HG03064 (cell line): Measurements from ENCODE around the gene RGS10.

ENCODE experiments used
- ATAC-seq: cut with Tn5 transposase; IDR thresholded peaks from one replicate; pipeline ENCODE4 v1.9.1; 2021; ENCODE audit warnings: low read depth; ENCODE audit not compliant: unreplicated experiment

The RGS10 gene

GRCh38 chr10:119520283-119520682 lies 22.2 kb downstream of the RGS10 start:
- ATAC-seq = no peak

GRCh38 chr10:119518936-119519335 lies 23.6 kb downstream of the RGS10 start:
- ATAC-seq = no peak

DNA sequence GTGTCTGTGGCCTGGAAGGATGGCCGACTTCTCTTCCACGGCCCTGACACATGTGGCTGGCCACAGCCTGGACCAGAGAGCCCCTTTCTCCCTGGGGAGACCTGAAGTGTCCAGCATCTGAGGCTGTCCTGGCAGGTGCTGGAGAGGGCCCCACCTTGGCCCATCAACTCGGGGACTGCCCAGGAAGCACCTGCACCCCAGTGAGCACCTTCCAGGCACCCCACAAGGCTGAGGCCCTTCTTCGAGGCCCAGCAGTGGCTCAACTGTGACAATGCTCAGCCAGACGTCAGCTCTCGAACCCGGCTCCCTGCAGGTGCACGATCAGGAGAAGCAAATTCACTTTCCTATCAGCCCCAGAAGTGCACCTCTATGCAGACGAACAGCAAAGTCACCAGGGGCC lies 24.3 kb downstream of the RGS10 start:
- peak; percentile 18 for ATAC-seq

DNA sequence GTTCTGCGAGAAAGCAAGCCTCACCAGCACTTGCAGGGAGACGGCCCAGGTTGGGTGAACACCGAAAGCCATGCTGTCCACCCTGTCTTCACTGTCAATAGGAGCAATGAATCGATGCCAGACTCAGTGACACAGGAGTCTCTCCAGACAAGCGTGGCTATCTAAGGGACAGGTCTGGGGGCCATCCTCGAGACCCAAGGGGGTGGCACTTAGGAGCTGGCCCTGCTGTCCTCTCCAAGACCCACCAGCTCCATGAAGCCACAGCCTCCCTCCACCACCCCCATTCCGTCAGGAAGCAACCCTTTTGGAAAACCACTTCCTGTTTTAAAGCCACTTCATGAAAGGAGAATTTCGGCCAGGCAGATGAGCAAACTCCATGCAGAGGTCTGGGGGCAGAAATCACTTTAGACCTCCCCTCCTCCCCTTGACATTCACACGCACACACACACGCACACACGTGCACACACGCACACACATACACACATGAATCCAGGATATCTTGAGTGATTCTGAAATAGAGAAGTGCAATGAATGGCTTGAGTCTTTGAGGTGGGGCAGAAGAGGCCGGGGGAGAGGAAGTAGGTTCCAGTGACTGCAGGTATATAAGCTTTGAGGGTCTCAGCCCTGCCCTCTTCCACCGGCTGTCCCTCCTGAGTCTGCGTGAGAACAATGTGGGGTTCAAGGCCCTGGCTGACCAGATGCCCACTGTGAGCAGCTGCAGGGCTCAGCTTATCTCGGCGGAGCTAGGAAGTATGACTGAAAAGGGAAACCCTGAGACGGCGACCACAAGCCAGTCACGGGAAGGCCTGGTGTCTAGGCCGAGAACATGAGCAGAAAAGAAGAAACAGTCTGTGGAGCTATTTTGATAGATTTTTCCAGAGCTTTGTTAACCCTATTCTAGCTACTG lies 25.0 kb downstream of the RGS10 start:
- ATAC-seq = peak; percentile 55

DNA sequence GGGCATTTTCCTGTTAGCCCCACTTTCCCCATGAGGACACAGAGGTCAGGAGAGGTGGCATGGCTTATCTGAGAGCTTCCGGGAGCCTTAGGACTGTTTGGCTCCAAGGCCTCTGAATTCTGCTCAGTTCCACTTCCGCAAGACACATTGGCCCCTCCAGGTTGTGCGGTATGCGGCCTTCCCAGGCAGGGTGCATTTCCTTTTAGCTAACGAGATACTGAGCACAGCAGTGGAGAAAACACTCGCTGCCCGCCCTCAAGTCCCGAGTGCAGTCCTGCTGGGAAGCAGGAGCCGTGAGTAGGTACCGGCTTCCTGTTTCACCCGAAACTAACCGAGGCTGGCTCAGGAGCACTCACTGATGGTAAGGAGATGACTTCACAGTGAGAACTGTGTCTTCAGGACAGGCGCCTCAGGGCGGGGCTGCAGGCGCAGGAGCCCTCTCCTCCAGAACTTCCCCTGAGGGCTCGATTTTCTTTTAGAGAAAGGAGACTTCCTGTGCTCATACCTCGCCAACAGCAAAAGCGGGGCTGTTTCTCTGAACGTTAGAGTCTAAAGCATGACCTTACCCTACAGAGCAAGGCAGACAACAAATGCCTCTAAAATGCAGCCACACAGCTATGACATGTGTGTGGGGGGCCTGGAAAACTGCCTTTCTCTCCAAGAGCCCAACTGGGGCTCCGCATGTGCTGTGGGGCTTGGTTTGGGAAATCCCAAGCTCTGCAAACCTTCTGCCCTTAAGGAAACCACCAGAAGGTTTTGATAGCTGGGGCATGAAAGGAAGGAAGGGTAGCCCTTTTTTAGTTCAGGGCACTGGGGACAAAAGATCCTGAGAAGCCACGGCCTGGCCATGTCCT lies 25.9 kb downstream of the RGS10 start:
- ATAC-seq = peak; percentile 82

DNA sequence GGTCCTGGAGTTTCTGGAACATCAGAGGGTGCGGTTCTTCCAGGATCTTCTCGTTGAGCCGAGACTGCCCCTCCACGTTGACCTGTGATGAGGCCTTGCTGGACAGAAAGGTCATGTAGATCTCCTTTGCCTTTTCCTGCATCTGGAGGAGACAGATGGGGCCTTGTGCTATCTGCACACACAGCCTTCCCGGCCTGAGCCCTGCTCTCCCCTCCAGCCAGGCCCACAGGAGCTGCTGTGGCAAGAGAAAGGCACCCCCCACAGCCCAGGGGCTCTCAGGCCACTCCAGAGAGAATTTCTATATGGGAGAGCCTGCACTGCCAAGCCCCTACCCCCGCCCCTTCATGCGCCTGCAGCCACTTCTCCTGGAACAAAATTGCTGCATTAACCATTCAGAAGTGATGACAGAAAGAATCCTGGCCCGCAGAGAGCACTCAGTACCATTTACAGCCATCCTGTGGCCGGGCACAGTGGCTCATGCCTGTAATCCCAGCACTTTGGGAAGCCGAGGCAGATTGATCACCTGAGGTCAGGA lies 26.9 kb downstream of the RGS10 start:
- ATAC-seq = no peak

GRCh38 chr10:119514819-119515218 lies 27.7 kb downstream of the RGS10 start:
- no peak for ATAC-seq

GRCh38 chr10:119511828-119512515 lies 30.5 kb downstream of the RGS10 start:
- no peak for ATAC-seq

- ATAC-seq = no peak
Observed at GRCh38 chr10:119509909-119510451, 32.5 kb downstream of the RGS10 start.

DNA sequence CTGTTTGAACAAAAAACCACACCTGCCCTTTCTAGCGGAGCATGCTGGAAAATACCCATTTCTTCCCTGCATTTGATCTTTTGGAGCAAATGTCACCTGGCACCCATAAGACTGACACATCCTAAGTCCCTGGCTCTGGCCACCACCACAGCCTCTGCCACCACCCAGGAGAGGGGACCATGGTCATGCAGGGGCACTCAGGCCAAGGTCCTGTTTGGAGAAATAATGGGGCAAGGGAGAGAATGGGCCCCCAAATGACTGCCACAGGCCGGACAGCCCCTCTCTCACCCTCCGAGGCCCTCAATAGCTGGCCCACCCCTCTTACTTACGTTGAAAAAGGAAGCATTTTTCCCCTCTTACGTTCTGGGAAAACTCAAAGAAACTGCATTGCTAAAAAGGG lies 35.4 kb downstream of the RGS10 start:
- no peak for ATAC-seq

DNA sequence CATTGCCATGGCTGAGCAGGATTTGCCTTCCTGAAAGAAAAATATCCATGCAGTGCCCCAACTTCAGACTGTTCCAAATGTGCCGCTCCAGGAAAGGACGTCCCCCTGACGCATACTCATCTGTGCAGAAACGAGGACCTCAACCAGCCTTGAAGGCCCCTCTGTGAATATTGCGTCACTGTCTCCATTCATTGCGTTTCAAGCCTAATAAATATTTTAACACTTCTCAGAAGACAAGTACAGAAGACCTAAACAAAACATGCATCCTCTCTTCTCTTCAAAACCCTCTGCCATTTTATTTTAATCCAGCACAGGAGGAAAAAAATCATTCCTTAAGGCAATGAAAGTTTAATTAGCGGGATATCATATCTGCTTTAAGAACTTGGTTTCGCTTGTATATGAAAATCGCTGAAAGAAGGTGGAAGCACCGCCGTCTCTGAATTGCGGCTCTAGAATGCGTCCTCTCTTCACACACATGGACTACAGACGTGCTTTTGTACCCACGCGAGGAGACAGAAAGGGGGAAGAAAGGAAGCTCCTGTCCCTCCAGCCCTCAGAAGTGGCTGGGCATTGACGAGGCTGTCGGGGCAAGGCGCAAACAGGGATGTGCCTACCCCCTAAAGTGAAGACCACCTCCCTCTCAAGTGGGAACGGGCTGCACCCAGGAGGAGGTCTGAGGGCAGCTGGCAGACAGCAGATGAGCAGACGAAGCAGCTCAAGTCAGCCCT lies 36.8 kb downstream of the RGS10 start:
- ATAC-seq = no peak

DNA sequence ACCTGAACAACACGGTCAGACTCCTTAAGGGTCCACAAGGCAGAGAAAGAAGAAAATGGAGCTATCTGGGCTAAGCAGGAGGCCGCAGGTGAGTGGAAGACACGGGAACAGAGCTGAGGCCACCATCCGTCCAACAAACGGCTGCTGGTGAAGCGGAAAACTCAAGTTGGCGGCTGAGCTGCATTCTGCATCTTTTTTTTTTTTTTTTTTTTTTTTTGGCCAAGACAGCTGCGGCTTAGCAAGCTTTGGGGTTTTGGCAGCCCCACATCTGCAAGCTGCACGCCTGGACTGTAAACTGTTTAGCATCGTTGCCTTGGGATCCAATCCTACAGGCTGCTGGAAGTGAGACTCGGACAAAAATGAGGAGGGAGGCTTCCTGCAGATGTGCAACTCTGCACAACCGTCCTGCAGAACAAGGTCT lies 37.4 kb downstream of the RGS10 start:
- no peak for ATAC-seq

GRCh38 chr10:119504651-119505050 lies 37.9 kb downstream of the RGS10 start:
- ATAC-seq = no peak

DNA sequence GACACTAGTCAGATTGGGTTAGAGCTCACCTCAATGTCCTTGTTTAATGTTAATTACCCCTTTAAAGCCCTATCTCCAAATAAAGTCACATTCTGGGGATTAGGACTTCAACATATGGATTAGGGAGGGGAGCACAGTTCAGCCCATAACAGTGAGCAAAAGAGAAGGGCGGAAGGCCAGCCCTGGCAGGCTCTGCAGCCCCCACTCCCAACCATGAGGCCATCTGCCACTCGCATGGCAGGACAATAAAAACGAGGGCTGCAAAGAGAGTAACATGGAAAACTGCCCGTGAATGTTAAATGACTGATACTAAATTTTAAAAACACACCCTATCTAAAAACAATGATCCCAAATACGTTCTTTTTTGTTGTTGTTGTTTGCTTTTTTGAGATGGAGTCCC lies 38.7 kb downstream of the RGS10 start:
- ATAC-seq = no peak

GRCh38 chr10:119502618-119503155 lies 39.8 kb downstream of the RGS10 start:
- no peak for ATAC-seq

DNA sequence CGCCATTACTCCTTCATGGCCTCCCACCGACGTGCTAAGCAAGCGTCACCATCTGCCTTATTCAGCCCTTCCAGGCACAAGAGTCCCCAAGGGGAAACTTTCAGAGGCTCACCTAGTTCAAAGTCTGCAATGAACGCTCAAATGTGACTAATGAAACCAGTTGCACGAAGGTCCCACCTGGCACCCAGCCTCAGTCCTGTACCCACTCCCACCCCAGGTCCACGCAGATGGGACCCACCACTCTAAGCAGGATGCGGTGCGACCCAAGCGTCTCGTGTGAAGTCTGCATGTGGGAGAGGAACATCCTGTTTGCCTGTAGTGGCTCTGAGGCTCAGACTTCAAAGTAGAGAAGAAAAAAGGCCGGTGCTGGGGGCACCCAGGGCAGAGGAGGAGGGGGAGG lies 40.3 kb downstream of the RGS10 start:
- ATAC-seq = peak; percentile 63

- ATAC-seq = peak; percentile 18
Observed at GRCh38 chr10:119501690-119502089, 40.8 kb downstream of the RGS10 start.

GRCh38 chr10:119500821-119501220 lies 41.7 kb downstream of the RGS10 start:
- no peak for ATAC-seq

DNA sequence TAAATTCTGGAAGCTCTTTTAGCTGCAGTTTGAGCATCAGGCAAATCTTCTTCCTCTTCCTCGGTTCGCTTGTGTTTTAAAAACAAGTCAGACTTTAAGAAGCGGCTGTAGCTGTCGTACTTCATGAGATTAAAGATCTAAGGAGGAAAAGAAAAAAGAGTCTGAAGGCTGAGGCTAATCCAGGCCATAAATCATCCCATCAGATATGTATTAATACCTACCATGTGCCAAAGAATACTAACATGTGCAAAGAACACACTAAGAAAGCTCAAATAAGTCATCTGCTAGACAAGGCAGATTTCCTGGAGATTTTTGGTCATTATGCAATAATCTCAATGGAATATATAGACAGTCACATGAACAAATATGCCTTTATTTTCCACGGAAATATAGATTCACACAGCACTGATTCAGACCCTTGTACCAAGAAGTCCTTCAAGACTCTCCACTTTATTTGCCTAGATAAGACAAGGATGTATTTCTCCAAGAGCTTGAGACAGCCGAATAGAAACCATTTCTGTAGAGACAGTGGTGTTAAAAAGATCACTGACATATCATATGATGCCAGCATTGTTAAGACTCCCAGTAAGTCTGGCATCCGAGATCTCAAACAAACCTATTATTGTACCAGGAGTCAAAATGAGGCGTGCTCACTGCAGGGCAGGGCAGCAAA lies 42.3 kb downstream of the RGS10 start:
- no peak for ATAC-seq
